ENCODE data around the gene ACOXL.

The ACOXL gene

GRCh38 chr2:111094691-111095090, 362.3 kb downstream of the ACOXL start:
- Histone ChIP-seq H4K20me1 (ENCODE audit: insufficient read depth, low read length) (no peaks in the 10 kb centered on the region), H3K9me3 (ENCODE audit: low read length) (no peaks in the 10 kb centered on the region), H3K9me2 (ENCODE audit: low read depth, low read length) (no peaks in the 10 kb centered on the region), H2AFZ (ENCODE audit: low read length) (no peak overlapping the region), H3K4me2 (ENCODE audit: low read length) (no peak overlapping the region), H3K79me2 (ENCODE audit: insufficient read depth, low read length) (no peaks in the 10 kb centered on the region), H3K4me3 (ENCODE audit: low read depth, low read length, poor library complexity, severe bottlenecking) (no peak overlapping the region), H3F3A (ENCODE audit: insufficient read depth, low read length) (no peaks in the 10 kb centered on the region), H3K36me3 (ENCODE audit: insufficient read depth, low read length) (no peaks in the 10 kb centered on the region), H3K27me3 (ENCODE audit: insufficient read depth, low read length) (0 out of 2 replicates have a peak, but pooled peaks cover 3% of the 10 kb centered on the region), H3K27ac (ENCODE audit: low read depth, low read length, poor library complexity, severe bottlenecking) (no peak overlapping the region), H3K9ac (ENCODE audit: low read length) (no peak overlapping the region), H3K4me1 (ENCODE audit: insufficient read depth, low read length, severe bottlenecking) (no peaks in the 10 kb centered on the region)
- TF ChIP-seq EZH2 (IDR thresholded peaks at IDR 0.05; ENCODE audit: borderline replicate concordance, low read length) (no peak), CTCF (IDR thresholded peaks at IDR 0.05; ENCODE audit: low read length) (no peak)

GRCh38 chr2:111095434-111095833, 363.1 kb downstream of the ACOXL start:
- Histone ChIP-seq H3K4me2 (ENCODE audit: low read length) (no peak overlapping the region), H4K20me1 (ENCODE audit: insufficient read depth, low read length) (no peaks in the 10 kb centered on the region), H3F3A (ENCODE audit: insufficient read depth, low read length) (no peaks in the 10 kb centered on the region), H3K9me3 (ENCODE audit: low read length) (no peaks in the 10 kb centered on the region), H3K36me3 (ENCODE audit: insufficient read depth, low read length) (no peaks in the 10 kb centered on the region), H3K27ac (ENCODE audit: low read depth, low read length, poor library complexity, severe bottlenecking) (no peak overlapping the region), H2AFZ (ENCODE audit: low read length) (no peak overlapping the region), H3K9me2 (ENCODE audit: low read depth, low read length) (no peaks in the 10 kb centered on the region), H3K9ac (ENCODE audit: low read length) (no peak overlapping the region), H3K4me3 (ENCODE audit: low read depth, low read length, poor library complexity, severe bottlenecking) (no peak overlapping the region), H3K79me2 (ENCODE audit: insufficient read depth, low read length) (no peaks in the 10 kb centered on the region), H3K27me3 (ENCODE audit: insufficient read depth, low read length) (no peaks in the 10 kb centered on the region), H3K4me1 (ENCODE audit: insufficient read depth, low read length, severe bottlenecking) (no peaks in the 10 kb centered on the region)
- TF ChIP-seq EZH2 (IDR thresholded peaks at IDR 0.05; ENCODE audit: borderline replicate concordance, low read length) (no peak), CTCF (IDR thresholded peaks at IDR 0.05; ENCODE audit: low read length) (no peak)

GRCh38 chr2:111099402-111099801, 367.0 kb downstream of the ACOXL start:
- no peaks in the 10 kb centered on the region for H3K36me3 ChIP-seq (ENCODE audit: insufficient read depth, low read length)
- no peaks in the 10 kb centered on the region for H3K9me3 ChIP-seq (ENCODE audit: low read length)
- H3K4me3 ChIP-seq (ENCODE audit: low read depth, low read length, poor library complexity, severe bottlenecking) = no peak overlapping the region
- H2AFZ ChIP-seq (ENCODE audit: low read length) = no peak overlapping the region
- H3K9ac ChIP-seq (ENCODE audit: low read length) = no peak overlapping the region
- no peaks in the 10 kb centered on the region for H3F3A ChIP-seq (ENCODE audit: insufficient read depth, low read length)
- H3K27me3 ChIP-seq (ENCODE audit: insufficient read depth, low read length) = no peaks in the 10 kb centered on the region
- TF ChIP-seq EZH2 (IDR thresholded peaks at IDR 0.05; ENCODE audit: borderline replicate concordance, low read length) (no peak), CTCF (IDR thresholded peaks at IDR 0.05; ENCODE audit: low read length) (no peak)
- no peaks in the 10 kb centered on the region for H3K79me2 ChIP-seq (ENCODE audit: insufficient read depth, low read length)
- no peaks in the 10 kb centered on the region for H3K9me2 ChIP-seq (ENCODE audit: low read depth, low read length)
- H3K27ac ChIP-seq (ENCODE audit: low read depth, low read length, poor library complexity, severe bottlenecking) = no peak overlapping the region
- no peaks in the 10 kb centered on the region for H3K4me1 ChIP-seq (ENCODE audit: insufficient read depth, low read length, severe bottlenecking)
- no peak overlapping the region for H3K4me2 ChIP-seq (ENCODE audit: low read length)
- no peaks in the 10 kb centered on the region for H4K20me1 ChIP-seq (ENCODE audit: insufficient read depth, low read length)
